K562 (cell line): Measurements from ENCODE around the gene COPRS. TPM values are rescaled to one million over a fixed set of nuclear protein-coding genes. Genes with fewer than 3 reads are reported as not detected.

ENCODE experiments used
- ATAC-seq: fragments of 200-7000 bp; cut with Tn5 transposase; 3 replicates; pipeline ENCODE4 v1.9.1; 2020; ENCODE audit warnings: moderate library complexity
- BruUV-seq: library from RNA; stranded (reverse); fragments of 400-500 nt; replicated peaks from 2 replicates; lab custom pipeline; 2021; lab: Mats Ljungman, UMichigan
- CTCF ChIA-PET: fragments of 300-600 bp; formaldehyde crosslinking; extraction: SDS; loops from one replicate; lab custom pipeline; 2021; ENCODE audit warnings: low intra/inter-chr PET ratio; lab: Yijun Ruan, JAX
- POLR2A ChIA-PET: fragments of 300-600, 350-650 bp; sonication (Branson Sonifier 250); formaldehyde crosslinking; extraction: SDS; loops from one replicate; lab custom pipeline; 2021; ENCODE audit warnings: antibody characterized with exemption, inconsistent platforms; lab: Yijun Ruan, JAX
- DNase-seq, 4 experiments: peaks; one replicate each; pipeline versions ENCODE4 v3.0.0 to v3.0.0-alpha.2; 2011 to 2018; ENCODE audit warnings: low spot score in 3 of 4, mixed read lengths in 3 of 4; ENCODE audit errors: extremely low read depth in 1 of 4
- FAIRE-seq: peaks from 2 replicates; lab custom pipeline; 2011; peaks lifted over from hg19 to GRCh38; lab: Jason Lieb, UNC
- H2AFZ ChIP-seq: 2 replicates; pipeline ENCODE4 v1.6.0; 2011; ENCODE audit warnings: low read depth, low read length, control low read depth, inconsistent platforms
- H3K27ac ChIP-seq: fragments of 200-600 bp; 3 replicates; pipeline ENCODE4 v1.8.0; 2011; ENCODE audit warnings: low read depth, mild to moderate bottlenecking, control low read depth, inconsistent platforms, low read length, moderate library complexity, mixed read lengths; ENCODE audit errors: extremely low read depth
- H3K27me3 ChIP-seq, 2 experiments: fragments of 300-600 bp in 1 of 2; 2 replicates in 1 of 2; 3 replicates in 1 of 2; pipeline versions ENCODE4 v1.6.0 to v1.8.0; 2011; ENCODE audit warnings: inconsistent platforms in 2 of 2, low read length in 2 of 2, mild to moderate bottlenecking in 1 of 2, mixed read lengths in 1 of 2, moderate library complexity in 1 of 2; ENCODE audit not compliant: control insufficient read depth in 2 of 2, insufficient read depth in 2 of 2
- H3K36me3 ChIP-seq: fragments of 300-600 bp; 3 replicates; pipeline ENCODE4 v1.8.0; 2011; ENCODE audit warnings: mild to moderate bottlenecking, low read length, inconsistent platforms; ENCODE audit not compliant: control insufficient read depth, insufficient read depth
- H3K4me1 ChIP-seq, 2 experiments: fragments of 200-600 bp in 1 of 2; replicated peaks in 1 of 2; 2 replicates in 1 of 2; 3 replicates in 1 of 2; pipeline versions ENCODE4 v1.5.1 to v1.8.0; 2011; ENCODE audit warnings: inconsistent platforms in 2 of 2, low read length in 2 of 2, mild to moderate bottlenecking in 1 of 2, mixed read lengths in 1 of 2, moderate library complexity in 1 of 2; ENCODE audit not compliant: control insufficient read depth in 2 of 2, insufficient read depth in 2 of 2
- H3K4me2 ChIP-seq: 2 replicates; pipeline ENCODE4 v1.6.1; 2011; ENCODE audit warnings: low read length, control low read depth, inconsistent platforms, mixed read lengths; ENCODE audit not compliant: insufficient read depth
- H3K4me3 ChIP-seq: fragments of 200-600 bp; sonication (generic), shearing (Covaris generic); 2 replicates; pipeline ENCODE4 v1.5.1; 2016; ENCODE audit warnings: control low read depth, inconsistent platforms
- H3K79me2 ChIP-seq: fragments of 200-600 bp; 3 replicates; pipeline ENCODE4 v1.8.0; 2011; ENCODE audit warnings: low read length, inconsistent platforms; ENCODE audit not compliant: control insufficient read depth, insufficient read depth
- H3K9ac ChIP-seq, 2 experiments: 2 replicates each; pipeline versions ENCODE4 v1.6.0 to v1.6.1; 2011; ENCODE audit warnings: low read depth in 2 of 2, low read length in 2 of 2, control low read depth in 1 of 2, inconsistent platforms in 1 of 2, mild to moderate bottlenecking in 1 of 2, mixed read lengths in 1 of 2; ENCODE audit not compliant: insufficient read depth in 1 of 2
- H3K9me1 ChIP-seq: one replicate; pipeline ENCODE4 v1.6.0; 2011; ENCODE audit warnings: inconsistent platforms, mild to moderate bottlenecking, low read length, moderate library complexity; ENCODE audit not compliant: control insufficient read depth, insufficient read depth
- H3K9me3 ChIP-seq: replicated peaks from 2 replicates; pipeline ENCODE4 v1.5.1; 2011; ENCODE audit warnings: low read depth, low read length, inconsistent platforms; ENCODE audit not compliant: control insufficient read depth, insufficient read depth
- H4K20me1 ChIP-seq: replicated peaks from 2 replicates; pipeline ENCODE4 v1.6.1; 2011; ENCODE audit warnings: low read length, inconsistent platforms, mixed read lengths; ENCODE audit not compliant: control insufficient read depth, insufficient read depth
- NFE2L1 ChIP-seq: fragments of 450-650 bp; IDR thresholded peaks from 2 replicates; pipeline ENCODE4 v1.6.1; 2016; ENCODE audit warnings: missing genetic modification characterization, low read depth, mild to moderate bottlenecking, missing compliant biosample characterization, moderate library complexity, borderline replicate concordance
- POLR3A ChIP-seq: IDR thresholded peaks from 2 replicates; pipeline ENCODE4 v1.6.1; 2011; ENCODE audit warnings: borderline replicate concordance, mild to moderate bottlenecking, moderate library complexity; ENCODE audit not compliant: insufficient read length, insufficient read depth; ENCODE audit errors: extremely low read depth
- PRDM10 ChIP-seq: fragments of 450-650 bp; IDR thresholded peaks from 2 replicates; pipeline ENCODE4 v1.6.1; 2018; ENCODE audit not compliant: partially characterized antibody
- RBM22 ChIP-seq: fragments of 200-400 bp; formaldehyde crosslinking; IDR thresholded peaks from 2 replicates; pipeline ENCODE4 v1.6.1; 2018; ENCODE audit warnings: low read length, low read depth; ENCODE audit not compliant: poor library complexity, severe bottlenecking
- ZBTB2 ChIP-seq: fragments of 450-650 bp; IDR thresholded peaks from 2 replicates; pipeline ENCODE4 v1.6.1; 2016; ENCODE audit warnings: antibody characterized with exemption
- ZBTB43 ChIP-seq: sonication (generic); formaldehyde crosslinking; IDR thresholded peaks from 2 replicates; pipeline ENCODE4 v1.8.0; 2023; ENCODE audit warnings: mild to moderate bottlenecking, missing genetic modification reagents
- whole genome bisulfite sequencing: fragments of 100-300 bp; shearing (Covaris generic); methylation state at CpG from one replicate; pipeline ENCODE4 v1.1.6; 2016; ENCODE audit warnings: low coverage, mixed read lengths; ENCODE audit not compliant: insufficient coverage; ENCODE audit errors: missing lambda C conversion rate; 5-methylcytosine and 5-hydroxymethylcytosine counted together
- in situ Hi-C: fragments of 300-500 bp; cut with MboI; formaldehyde crosslinking; loops from 4 replicates; pipeline ENCODE4 v1.15.0; 2018; ENCODE audit warnings: inconsistent platforms, mixed read lengths
- intact Hi-C: fragments of 100-400 bp; cut with micrococcal nuclease; formaldehyde crosslinking; loops from 2 replicates; pipeline ENCODE4 v1.14.2; 2022
- polyA plus RNA-seq, 8 experiments: library from polyadenylated mRNA; depleted of rRNA in 4 of 8; stranded (reverse) in 5 of 8; unstranded in 3 of 8; fragments of >200 nt; fragmentation: Nextera tagmentation in 2 of 8; fragmentation: Illumina TruSeq in 1 of 8; extraction: Ambion mirVana in 2 of 8; extraction: Trizol in 1 of 8; gene quantifications; 2 replicates each; pipeline versions ENCODE4 v1.2.1 to v1.2.3, GENCODE V29; 2011 to 2014; ENCODE audit warnings: inconsistent platforms in 1 of 8, missing spikeins in 1 of 8
- total RNA-seq, 7 experiments: library from RNA; depleted of rRNA in 6 of 7; stranded (reverse); fragments of >200 nt in 6 of 7; fragmentation: Illumina TruSeq in 2 of 7; extraction: Trizol in 2 of 7; gene quantifications; 2 replicates each; pipeline versions ENCODE4 v1.2.1 to v1.2.3, GENCODE V29; 2011 to 2021; ENCODE audit warnings: low replicate concordance in 1 of 7

Gene COPRS
- total and polyA plus RNA-seq, 9 of the 15 experiments (the other 6 are each of a cell fraction or from before 2014, with no cell fraction given), result 11.9 to 102 (median 60.5) TPM

- intact Hi-C loops (no loop called here), in situ Hi-C loops (no loop called here)
- CTCF ChIA-PET, result no interaction called here
- H3K36me3 ChIP-seq, result no peaks in the 10 kb centered on the region
- no TSS peak for BruUV-seq
- H2AFZ ChIP-seq, result peak overlapping the region; percentile 81
- H3K4me3 ChIP-seq, result no peak overlapping the region
- no peaks in the 10 kb centered on the region for H3K27me3 ChIP-seq
- POLR2A ChIA-PET, result interaction anchor here (0.9 to 1.2 kb wide), 3 partner anchors 10 to 80 kb away, joined by 4 read pairs; no protein-coding TSS in a partner anchor
- ATAC-seq (peak; percentile 75), FAIRE-seq (no peak), DNase-seq (peak in 1 of 4 experiments; percentile 12)
- no peak overlapping the region; a peak in 1 of 4 replicates for H3K9ac ChIP-seq
- H3K4me1 ChIP-seq, result peaks cover 0 to under 1% of the 10 kb centered on the region in 2 experiments; a peak in 2 of 5 replicates
- H3K9me3 ChIP-seq, result no peaks in the 10 kb centered on the region
- TF ChIP-seq NFE2L1 (no peak), POLR3A (no peak), ZBTB2 (no peak), ZBTB43 (no peak), PRDM10 (peak; percentile 83), RBM22 (no peak)
- no peaks in the 10 kb centered on the region for H4K20me1 ChIP-seq
- no peaks in the 10 kb centered on the region for H3K79me2 ChIP-seq
- H3K4me2 ChIP-seq, result no peak overlapping the region
- no peaks in the 10 kb centered on the region for H3K9me1 ChIP-seq
- 23% methylated on average over 12 of the region's 12 CpGs for WGBS
- no peak overlapping the region for H3K27ac ChIP-seq
These were observed 27.8 kb downstream of the COPRS start for GRCh38 chr17:31830971-31831858.
